Fibroblast of skin of right biceps (primary cell): ENCODE measurements around the gene FRMPD1.
A peak's percentile ranks its signal among the peaks of the same experiment; 100 is the strongest.

ENCODE experiments used
- DNase-seq: peaks from one replicate; pipeline ENCODE4 v3.0.0-alpha.2; 2013

Gene FRMPD1

DNA sequence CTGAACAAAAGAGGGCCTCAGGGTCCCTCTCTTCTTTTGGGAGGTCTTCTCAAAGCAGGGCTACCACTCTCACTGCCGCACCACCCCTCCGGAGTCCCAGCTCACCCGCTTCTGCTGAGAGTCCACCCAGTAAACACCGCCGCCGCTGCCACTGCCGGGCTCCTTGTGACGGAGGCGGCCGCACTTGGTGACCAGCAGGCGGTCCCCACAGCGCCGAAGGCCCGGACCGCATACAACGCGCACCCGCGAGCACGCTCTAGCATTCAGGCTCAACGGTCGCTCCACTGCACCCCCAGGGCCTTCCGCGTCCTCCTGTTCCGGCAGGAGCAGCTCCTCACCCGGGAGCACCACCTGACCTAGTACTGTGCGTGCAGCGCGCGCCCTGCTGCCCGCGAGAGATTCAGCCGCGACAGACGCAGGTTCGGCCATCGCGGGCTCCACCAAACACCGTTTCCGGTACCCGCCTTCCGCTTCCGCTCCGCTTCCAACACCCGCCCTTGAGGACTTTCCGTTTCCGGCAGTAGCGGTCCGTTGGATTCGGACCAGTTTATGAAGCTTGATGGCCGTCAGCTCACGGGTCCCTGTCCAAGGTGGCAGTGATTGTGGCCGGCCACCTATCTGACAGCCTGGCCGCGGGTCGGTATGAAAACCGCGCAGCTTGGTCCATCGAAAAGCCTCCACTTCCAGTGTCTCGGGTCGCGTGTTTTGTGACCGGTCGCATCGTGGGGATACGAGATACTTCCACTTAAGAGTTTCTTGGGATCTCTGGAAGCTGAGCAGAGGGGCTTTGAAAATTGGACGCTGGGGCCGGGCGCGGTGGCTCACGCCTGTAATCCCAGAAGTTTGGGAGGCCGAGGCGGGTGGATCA lies 134.1 kb downstream of the FRMPD1 start, which contains the start of gene EXOSC3:
Gene EXOSC3, minus strand, starts transcription at position 449 of the 868 bp plus-strand sequence. Its CDS starts 20 bp downstream, at position 429.
- peak; percentile 90 for DNase-seq

DNA sequence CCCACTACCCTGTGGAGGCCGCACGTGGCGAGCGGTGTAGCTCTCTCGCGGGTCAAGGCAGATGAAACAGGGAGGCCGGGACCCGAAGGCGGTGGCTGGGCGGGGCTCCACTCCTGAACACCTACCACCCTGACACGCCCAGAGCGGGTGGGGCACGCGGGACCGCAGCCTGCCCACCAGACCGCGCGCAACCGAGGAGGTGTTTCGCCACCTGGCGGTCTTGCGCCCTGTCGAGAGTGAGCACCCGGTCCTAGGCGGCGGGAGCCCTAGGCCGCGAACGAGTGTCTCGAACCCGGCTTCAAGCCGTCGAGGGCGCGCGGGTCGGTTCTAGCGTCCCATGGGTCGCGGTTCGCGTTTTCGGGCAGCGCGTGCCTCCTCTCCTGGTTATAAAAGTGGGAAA lies 136.3 kb downstream of the FRMPD1 start:
- no peak for DNase-seq

DNA sequence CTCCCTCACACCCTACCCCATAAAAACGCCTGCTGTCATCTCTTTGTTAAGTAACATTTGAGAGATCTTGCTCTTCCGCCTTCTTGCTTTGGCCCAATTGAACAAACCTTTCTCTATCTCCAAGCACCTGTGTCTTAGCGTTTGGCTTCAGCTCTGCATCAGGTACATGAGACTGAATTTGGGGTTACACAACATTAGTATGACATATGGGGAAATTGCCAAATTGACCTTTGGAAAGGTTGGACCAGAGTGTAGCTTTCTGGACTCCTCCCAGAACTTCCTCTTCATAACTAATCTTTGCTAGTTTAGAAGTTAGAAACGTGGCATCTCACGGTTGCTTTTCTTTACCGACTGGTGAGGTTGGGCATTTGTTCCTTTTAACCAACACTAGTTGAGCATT lies 137.6 kb downstream of the FRMPD1 start:
- DNase-seq = no peak

DNA sequence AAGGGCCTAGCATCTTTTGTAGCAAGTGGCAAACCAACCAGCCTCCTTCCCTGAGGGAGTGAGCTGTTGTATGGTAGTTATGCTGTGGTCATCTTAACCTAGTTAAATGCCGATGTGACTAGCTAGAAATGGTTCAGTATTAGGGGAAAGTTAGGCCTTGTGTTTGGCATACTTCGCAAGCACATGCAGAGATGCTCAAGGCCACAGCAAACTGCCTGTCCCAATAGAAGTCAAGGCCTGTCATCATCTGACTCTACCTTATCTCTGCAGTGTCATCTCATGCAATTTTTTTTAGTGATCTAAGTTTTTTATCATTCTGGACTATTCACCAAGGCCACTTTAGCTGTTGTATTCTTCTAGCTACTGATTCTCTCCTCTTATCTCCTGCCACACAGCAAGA lies 139.3 kb downstream of the FRMPD1 start:
- no peak for DNase-seq

DNA sequence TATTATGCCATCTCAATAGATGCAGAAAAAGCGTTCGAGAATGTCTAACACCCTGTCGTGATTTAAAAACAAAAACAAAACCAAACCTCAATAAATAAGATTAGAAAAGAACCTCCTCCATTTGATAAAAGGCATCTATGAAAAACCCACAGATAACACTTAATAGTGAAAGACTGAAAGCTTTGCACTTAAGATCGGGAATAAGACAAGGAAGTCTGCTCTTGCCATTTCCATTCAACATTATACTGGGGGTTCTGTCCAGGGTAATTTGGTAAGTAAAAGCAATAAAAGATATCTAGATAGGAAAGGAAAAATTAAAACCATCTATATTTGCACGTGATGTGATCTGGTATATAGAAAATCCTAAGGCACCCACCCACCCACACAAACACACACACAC lies 141.4 kb downstream of the FRMPD1 start:
- DNase-seq = no peak

DNA sequence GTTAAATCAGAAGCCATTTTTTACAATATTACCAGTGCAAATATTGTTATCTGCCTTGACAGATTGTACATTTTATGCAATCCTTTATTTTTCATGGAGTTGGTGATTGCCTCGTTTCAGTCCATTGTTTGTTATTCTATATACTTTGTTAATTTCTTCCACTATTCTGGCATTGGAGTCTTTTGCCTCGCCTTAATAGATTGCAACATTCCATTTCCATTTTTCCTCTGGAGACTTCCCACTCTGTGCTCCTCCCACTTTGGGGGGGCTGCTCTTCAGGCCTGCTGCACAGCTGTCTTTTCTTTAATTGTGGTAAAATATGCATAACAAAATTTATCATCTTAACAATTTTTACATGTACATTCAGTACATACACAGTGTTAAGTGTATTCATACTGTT lies 145.5 kb downstream of the FRMPD1 start:
- no peak for DNase-seq
